MCF 10A (cell line): ENCODE data around the gene STK24. TPM values are rescaled to one million over a fixed set of nuclear protein-coding genes. Genes with fewer than 3 reads are reported as not detected.

Experiments
- BruUV-seq: library from RNA; stranded (reverse); fragments of 400-500 nt; replicated peaks from 2 replicates; lab custom pipeline; 2021; lab: Mats Ljungman, UMichigan
- CTCF ChIA-PET: fragments of 300-600 bp; sonication (Branson Sonifier 250); formaldehyde crosslinking; extraction: SDS; loops from one replicate; lab custom pipeline; 2021; ENCODE audit warnings: antibody characterized with exemption, inconsistent platforms; lab: Yijun Ruan, JAX
- POLR2A ChIA-PET: fragments of 300-600, 350-650 bp; sonication (Branson Sonifier 250); formaldehyde crosslinking; extraction: SDS; loops from one replicate; lab custom pipeline; 2020; ENCODE audit warnings: antibody characterized with exemption, inconsistent platforms; lab: Yijun Ruan, JAX
- DNase-seq: peaks from one replicate; pipeline ENCODE4 v3.0.0-alpha.2; 2018; ENCODE audit not compliant: unreplicated experiment
- H3K27ac Mint-ChIP-seq: one replicate; pipeline ENCODE4 v1.8.0; 2022; ENCODE audit warnings: mild to moderate bottlenecking, low read depth, mixed read lengths; ENCODE audit not compliant: unreplicated experiment
- H3K27me3 Mint-ChIP-seq: one replicate; pipeline ENCODE4 v1.8.0; 2022; ENCODE audit warnings: mixed read lengths; ENCODE audit not compliant: insufficient read depth, unreplicated experiment
- H3K36me3 Mint-ChIP-seq: one replicate; pipeline ENCODE4 v1.8.0; 2022; ENCODE audit warnings: mild to moderate bottlenecking, moderate library complexity, mixed read lengths; ENCODE audit not compliant: insufficient read depth, unreplicated experiment
- H3K4me1 Mint-ChIP-seq: one replicate; pipeline ENCODE4 v1.8.0; 2022; ENCODE audit warnings: mixed read lengths; ENCODE audit not compliant: insufficient read depth, unreplicated experiment
- H3K4me3 Mint-ChIP-seq: one replicate; pipeline ENCODE4 v1.8.0; 2022; ENCODE audit warnings: mild to moderate bottlenecking, moderate library complexity, mixed read lengths; ENCODE audit not compliant: unreplicated experiment
- H3K9me3 Mint-ChIP-seq: one replicate; pipeline ENCODE4 v1.8.0; 2022; ENCODE audit warnings: mixed read lengths; ENCODE audit not compliant: unreplicated experiment
- CTCF ChIP-seq: fragments of 200-600 bp; IDR thresholded peaks from one replicate; pipeline ENCODE4 v1.8.0; 2022; ENCODE audit warnings: antibody characterized with exemption, mild to moderate bottlenecking; ENCODE audit not compliant: unreplicated experiment
- intact Hi-C: fragments of 100-400 bp; cut with micrococcal nuclease; formaldehyde crosslinking; loops from 2 replicates; pipeline ENCODE4 v1.14.1; 2022
- total RNA-seq: library from RNA; stranded (reverse); gene quantifications from 2 replicates; pipeline ENCODE4 v1.2.3, GENCODE V29; 2022

The STK24 gene
- total RNA-seq, 1 experiment from 2014 or later: 200 TPM

GRCh38 chr13:98441056-98441676 is 135.7 kb downstream of the STK24 start:
- no peak overlapping the region for H3K27ac Mint-ChIP-seq
- ChIA-PET CTCF (interaction anchor here (0.6 to 0.9 kb wide), 4 partner anchors 213 to 320 kb away, joined by 3 to 4 read pairs (median 3); no protein-coding TSS in a partner anchor), POLR2A (no interaction called here)
- peaks cover 19% of the 10 kb centered on the region for H3K4me1 Mint-ChIP-seq
- H3K36me3 Mint-ChIP-seq: peaks cover 12% of the 10 kb centered on the region
- no peak overlapping the region for H3K4me3 Mint-ChIP-seq
- H3K27me3 Mint-ChIP-seq: no peaks in the 10 kb centered on the region
- DNase-seq: no peak
- intact Hi-C loops: loop anchor here (5.0 to 10.0 kb wide), 2 partner anchors 299 to 404 kb away; partner anchors contain the start of gene FARP1
- TF ChIP-seq CTCF: no peak
- no peaks in the 10 kb centered on the region for H3K9me3 Mint-ChIP-seq
- no TSS peak for BruUV-seq

- intact Hi-C loops: loop anchor here (5.0 to 10.0 kb wide), 2 partner anchors 298 to 404 kb away; partner anchors contain the start of gene FARP1
- CTCF ChIA-PET: interaction anchor here (0.6 kb wide), 2 partner anchors 181 to 231 kb away, joined by 3 read pairs; no protein-coding TSS in a partner anchor
- Mint-ChIP-seq H3K9me3 (no peaks in the 10 kb centered on the region), H3K36me3 (peaks cover 6% of the 10 kb centered on the region), H3K4me1 (peaks cover 16% of the 10 kb centered on the region), H3K4me3 (no peak overlapping the region), H3K27me3 (no peaks in the 10 kb centered on the region), H3K27ac (no peak overlapping the region)
- DNase-seq: no peak
- no peak for TF ChIP-seq CTCF
- POLR2A ChIA-PET: no interaction called here
- BruUV-seq: no TSS peak
These were observed 136.4 kb downstream of the STK24 start for GRCh38 chr13:98440390-98441055.

GRCh38 chr13:98439896-98440295 is 137.0 kb downstream of the STK24 start:
- Mint-ChIP-seq H3K4me1 (peaks cover 13% of the 10 kb centered on the region), H3K27ac (no peak overlapping the region), H3K4me3 (no peak overlapping the region), H3K27me3 (no peaks in the 10 kb centered on the region), H3K36me3 (peaks cover 4% of the 10 kb centered on the region), H3K9me3 (no peaks in the 10 kb centered on the region)
- intact Hi-C loops: loop anchor here (5.0 to 10.0 kb wide), 2 partner anchors 298 to 405 kb away; partner anchors contain the start of gene FARP1
- no peak for DNase-seq
- no TSS peak for BruUV-seq
- ChIA-PET POLR2A (no interaction called here), CTCF (no interaction called here)
- no peak for TF ChIP-seq CTCF

GRCh38 chr13:98439126-98439828 is 137.6 kb downstream of the STK24 start:
- TF ChIP-seq CTCF: no peak
- no peaks in the 10 kb centered on the region for H3K27me3 Mint-ChIP-seq
- no peak overlapping the region for H3K4me3 Mint-ChIP-seq
- DNase-seq: no peak
- intact Hi-C loops: no loop called here
- peaks cover 4% of the 10 kb centered on the region for H3K36me3 Mint-ChIP-seq
- ChIA-PET POLR2A (no interaction called here), CTCF (interaction anchor here (0.6 to 1.5 kb wide), 4 partner anchors 9 to 404 kb away, joined by 3 to 8 read pairs (median 3); no protein-coding TSS in a partner anchor)
- BruUV-seq: no TSS peak
- H3K27ac Mint-ChIP-seq: no peak overlapping the region
- H3K4me1 Mint-ChIP-seq: peaks cover 12% of the 10 kb centered on the region
- no peaks in the 10 kb centered on the region for H3K9me3 Mint-ChIP-seq
